Spinal cord (tissue), 10 donors: ENCODE data around the gene CAMK2G. TPM values are rescaled to one million over a fixed set of nuclear protein-coding genes. Genes with fewer than 3 reads are reported as not detected.
A peak's percentile ranks its signal among the peaks of the same experiment; 100 is the strongest.

ENCODE experiments used
- DNase-seq, 6 donors: peaks; one replicate each; pipeline versions ENCODE4 v3.0.0 to v3.0.0-alpha.2; 2013 to 2015; ENCODE audit warnings: low spot score in 6 of 6, low read depth in 4 of 6
- H3K27ac ChIP-seq: one replicate; pipeline ENCODE4 v1.5.1; 2013; ENCODE audit warnings: low read depth, low read length, control low read depth
- H3K27me3 ChIP-seq: one replicate; pipeline ENCODE4 v1.6.1; 2013; ENCODE audit warnings: low read length; ENCODE audit not compliant: control insufficient read depth, insufficient read depth
- H3K36me3 ChIP-seq: one replicate; pipeline ENCODE4 v1.6.1; 2013; ENCODE audit warnings: low read length; ENCODE audit not compliant: control insufficient read depth, insufficient read depth
- H3K4me1 ChIP-seq: one replicate; pipeline ENCODE4 v1.6.1; 2013; ENCODE audit warnings: low read length; ENCODE audit not compliant: control insufficient read depth, insufficient read depth
- H3K4me3 ChIP-seq: one replicate; pipeline ENCODE4 v1.5.1; 2013; ENCODE audit warnings: low read depth, low read length, control low read depth
- H3K9me3 ChIP-seq: one replicate; pipeline ENCODE4 v1.6.1; 2013; ENCODE audit warnings: low read length; ENCODE audit not compliant: control insufficient read depth, insufficient read depth
- WGBS: methylation state at CpG from one replicate; pipeline ENCODE4 v1.1.5; 2013; ENCODE audit warnings: missing lambda C conversion rate; ENCODE audit not compliant: insufficient coverage; 5-methylcytosine and 5-hydroxymethylcytosine counted together
- polyA plus RNA-seq, 2 donors: library from polyadenylated mRNA; unstranded; fragments of 120-200 nt; gene quantifications; one replicate each; pipeline ENCODE4 v1.2.1, GENCODE V29; 2013; ENCODE audit not compliant: insufficient read length in 2 of 2
- total RNA-seq, 2 donors: library from RNA; depleted of rRNA in 1 of 2; stranded (reverse); fragments of 120-200 nt in 1 of 2; fragments of >200 nt in 1 of 2; gene quantifications; one replicate each; pipeline versions ENCODE4 v1.2.3 to v1.2.4, GENCODE V29; 2013 to 2014
- donor health status: healthy.

CAMK2G gene
- total and polyA plus RNA-seq, 4 donors, result 49.8 to 147 (median 113) TPM

- Histone ChIP-seq H3K27ac (peak overlapping the region; percentile 88), H3K36me3 (peaks cover 48% of the 10 kb centered on the region), H3K9me3 (no peaks in the 10 kb centered on the region), H3K27me3 (no peaks in the 10 kb centered on the region), H3K4me3 (no peak overlapping the region), H3K4me1 (peaks cover 85% of the 10 kb centered on the region)
- no peak for DNase-seq
- WGBS, result 68% methylated on average over 10 of the region's 12 CpGs
These were observed 16.2 kb downstream of the CAMK2G start for GRCh38 chr10:73858013-73858708.

- Histone ChIP-seq H3K9me3 (no peaks in the 10 kb centered on the region), H3K27ac (no peak overlapping the region), H3K4me1 (peaks cover 87% of the 10 kb centered on the region), H3K4me3 (no peak overlapping the region), H3K36me3 (peaks cover 53% of the 10 kb centered on the region), H3K27me3 (no peaks in the 10 kb centered on the region)
- 51% methylated on average over 7 of the region's 10 CpGs for WGBS
- no peak for DNase-seq
These were observed 16.9 kb downstream of the CAMK2G start for GRCh38 chr10:73857446-73857845.

DNA sequence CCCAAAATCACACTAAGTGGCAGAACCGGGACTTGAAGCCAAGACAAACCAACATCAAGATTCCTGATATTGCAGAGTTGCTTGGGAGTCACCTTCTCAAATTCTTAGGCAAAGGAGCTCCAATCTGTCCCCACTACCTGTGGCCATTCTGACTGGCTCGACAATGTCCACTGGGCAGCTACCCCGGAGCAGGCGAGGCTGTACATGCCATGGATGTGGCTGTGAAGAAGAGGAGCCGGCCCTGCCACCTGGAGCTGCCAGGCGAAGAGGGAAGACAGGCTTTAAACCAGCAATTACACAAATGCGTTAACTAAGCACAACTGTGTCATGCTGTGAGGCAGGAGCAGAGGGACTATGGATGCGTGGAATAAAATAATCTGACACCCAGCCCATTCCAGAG, 18.1 kb downstream of the CAMK2G start:
- no CpG with 5 or more reads among the region's 8 CpGs for WGBS
- no peak overlapping the region for H3K4me3 ChIP-seq

GRCh38 chr10:73855413-73855812, 18.9 kb downstream of the CAMK2G start:
- Histone ChIP-seq H3K9me3 (no peaks in the 10 kb centered on the region), H3K4me3 (no peak overlapping the region), H3K27me3 (no peaks in the 10 kb centered on the region), H3K4me1 (peaks cover 82% of the 10 kb centered on the region), H3K36me3 (peaks cover 67% of the 10 kb centered on the region), H3K27ac (no peak overlapping the region)
- DNase-seq, result no peak
- WGBS, result 64% methylated on average over 2 of the region's 4 CpGs

More for the DNA sequence above, 18.1 kb downstream of the CAMK2G start:
- no peaks in the 10 kb centered on the region for H3K27me3 ChIP-seq
- H3K27ac ChIP-seq, result no peak overlapping the region
- H3K36me3 ChIP-seq, result peaks cover 59% of the 10 kb centered on the region
- H3K4me1 ChIP-seq, result peaks cover 81% of the 10 kb centered on the region
- H3K9me3 ChIP-seq, result no peaks in the 10 kb centered on the region
- no peak for DNase-seq

DNA sequence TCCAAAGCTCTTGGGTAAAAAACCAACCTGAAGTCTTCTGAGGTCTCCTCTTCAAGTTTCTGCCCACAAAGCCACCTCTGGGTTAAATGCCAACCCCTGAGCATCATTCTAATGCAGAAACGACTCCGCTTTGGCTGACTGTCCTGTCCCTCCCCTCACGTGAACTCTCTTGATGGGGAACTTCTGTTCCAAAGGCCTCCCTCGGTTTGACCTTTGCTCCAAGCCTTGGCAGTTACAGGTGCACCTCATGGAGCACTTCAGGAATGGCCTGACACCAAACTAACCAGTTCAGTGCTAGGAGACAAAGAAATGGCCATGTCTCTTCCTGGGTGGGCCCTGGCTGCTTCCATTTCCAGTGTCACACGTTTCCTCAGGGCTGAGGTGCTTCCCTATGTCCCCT, 20.0 kb downstream of the CAMK2G start:
- Histone ChIP-seq H3K9me3 (no peaks in the 10 kb centered on the region), H3K4me3 (no peak overlapping the region), H3K27ac (peak overlapping the region; percentile 10), H3K4me1 (peaks cover 76% of the 10 kb centered on the region), H3K27me3 (no peaks in the 10 kb centered on the region), H3K36me3 (peaks cover 63% of the 10 kb centered on the region)
- no peak for DNase-seq
- WGBS, result 45% methylated on average over 5 of the region's 5 CpGs

GRCh38 chr10:73853196-73853595, 21.2 kb downstream of the CAMK2G start:
- peaks cover 61% of the 10 kb centered on the region for H3K36me3 ChIP-seq
- H3K27ac ChIP-seq, result no peak overlapping the region
- no peaks in the 10 kb centered on the region for H3K9me3 ChIP-seq
- no peak overlapping the region for H3K4me3 ChIP-seq
- 86% methylated on average over 9 of the region's 10 CpGs for WGBS
- H3K27me3 ChIP-seq, result no peaks in the 10 kb centered on the region
- DNase-seq, result no peak
- peaks cover 71% of the 10 kb centered on the region for H3K4me1 ChIP-seq

DNA sequence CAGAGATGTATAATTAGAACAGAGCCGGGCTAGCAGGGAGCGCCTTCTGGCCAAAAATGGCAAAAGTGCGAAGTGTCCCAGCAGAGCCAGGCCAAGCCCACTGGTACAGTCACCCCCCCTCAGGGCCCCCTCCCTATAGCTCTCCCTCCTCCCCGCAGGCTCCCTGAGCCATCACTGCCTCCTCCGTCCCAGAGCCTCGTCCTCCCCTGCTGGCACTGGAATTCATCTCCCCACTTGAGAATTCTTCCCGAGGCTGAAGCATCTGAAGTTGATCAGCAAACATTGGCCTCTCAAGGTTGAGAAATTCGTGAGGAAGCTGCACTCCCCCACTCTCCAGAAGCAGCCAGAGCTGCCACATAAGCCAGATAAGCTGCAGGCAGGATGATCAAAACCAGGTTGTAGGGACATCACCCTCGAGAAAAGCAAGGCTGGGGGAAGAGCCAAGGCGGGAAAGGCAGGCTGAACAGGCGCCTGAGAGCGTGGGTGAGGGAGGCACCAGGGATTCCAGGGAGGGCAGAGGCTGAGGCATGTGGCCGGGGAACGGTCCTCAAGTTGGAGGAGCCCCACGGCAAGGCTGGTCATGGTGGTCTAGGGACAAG, 23.4 kb downstream of the CAMK2G start:
- WGBS, result 54% methylated on average over 15 of the region's 15 CpGs
- Histone ChIP-seq H3K27ac (peak overlapping the region; percentile 22), H3K9me3 (no peaks in the 10 kb centered on the region), H3K4me1 (peaks cover 52% of the 10 kb centered on the region), H3K4me3 (no peak overlapping the region), H3K27me3 (no peaks in the 10 kb centered on the region), H3K36me3 (peaks cover 71% of the 10 kb centered on the region)
- DNase-seq, result no peak

DNA sequence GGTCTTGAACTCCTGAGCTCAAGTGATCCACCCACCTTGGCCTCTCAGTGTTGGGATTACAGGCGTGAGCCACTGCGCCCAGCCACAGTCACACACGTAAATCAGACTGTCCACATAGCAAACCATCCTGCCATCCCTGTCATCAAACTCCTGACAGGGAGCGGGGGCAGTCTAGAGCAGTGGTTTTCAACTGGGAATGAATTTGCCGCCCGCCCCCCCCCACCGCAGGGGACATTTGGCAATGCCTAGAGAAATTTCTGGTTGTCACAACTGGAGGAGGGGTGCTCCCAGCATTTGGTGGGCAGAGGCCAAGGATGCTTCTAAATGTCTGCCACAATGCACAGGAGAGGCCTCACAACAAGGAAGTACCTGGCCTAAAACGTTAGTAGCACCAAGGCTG, 24.1 kb downstream of the CAMK2G start:
- 77% methylated on average over 7 of the region's 8 CpGs for WGBS
- no peak for DNase-seq
- Histone ChIP-seq H3K27me3 (no peaks in the 10 kb centered on the region), H3K4me3 (no peak overlapping the region), H3K27ac (no peak overlapping the region), H3K4me1 (peaks cover 44% of the 10 kb centered on the region), H3K9me3 (no peaks in the 10 kb centered on the region), H3K36me3 (peaks cover 74% of the 10 kb centered on the region)

DNA sequence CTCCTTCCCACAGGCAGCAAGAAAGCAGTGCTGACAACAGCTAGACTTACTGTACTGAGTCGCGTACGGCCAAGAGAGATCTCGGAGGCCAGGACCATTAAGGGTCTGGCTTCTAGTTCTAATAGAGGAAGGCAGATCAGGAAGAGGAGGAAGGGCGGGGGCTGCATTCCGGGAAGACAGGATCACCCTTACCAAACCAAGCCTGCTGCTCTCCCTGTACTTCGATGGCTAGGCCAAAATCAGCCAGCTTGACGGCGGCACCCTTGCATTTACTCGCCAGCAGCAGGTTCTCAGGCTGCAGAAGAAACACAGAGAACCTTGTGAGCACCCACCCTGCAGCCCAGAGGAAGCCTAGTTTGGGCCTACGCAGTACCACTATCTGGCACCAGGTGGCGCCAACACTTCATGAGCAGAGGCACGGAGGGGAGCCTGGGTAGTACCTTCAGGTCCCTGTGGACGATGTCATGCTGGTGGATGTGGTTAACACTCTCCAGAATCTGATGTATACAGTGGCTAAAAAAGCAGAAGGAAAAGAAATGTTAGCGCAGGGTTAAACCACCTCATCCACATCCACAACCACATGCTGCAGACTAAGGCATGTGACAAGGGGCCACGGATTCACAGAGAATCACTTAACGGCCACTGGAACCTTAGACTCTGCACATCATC, 25.4 kb downstream of the CAMK2G start:
- DNase-seq, result peak in 5 of 6 donors; percentile 58 to 92 (median 62)
- no peak overlapping the region for H3K4me3 ChIP-seq
- 47% methylated on average over 14 of the region's 17 CpGs for WGBS
- peak overlapping the region; percentile 30 for H3K27ac ChIP-seq
- peaks cover 32% of the 10 kb centered on the region for H3K4me1 ChIP-seq
- peaks cover 78% of the 10 kb centered on the region for H3K36me3 ChIP-seq
- no peaks in the 10 kb centered on the region for H3K27me3 ChIP-seq
- H3K9me3 ChIP-seq, result no peaks in the 10 kb centered on the region
